Thoracic aorta (tissue), 2 donors: Measurements from ENCODE around the gene SS18L1. TPM values are rescaled to one million over a fixed set of nuclear protein-coding genes. Genes with fewer than 3 reads are reported as not detected.
A peak's percentile ranks its signal among the peaks of the same experiment; 100 is the strongest.

Source experiments
- ATAC-seq: fragments of 150-250 bp; one replicate; pipeline ENCODE4 v1.8.0; 2017; ENCODE audit warnings: low read depth; ENCODE audit not compliant: insufficient number of reproducible peaks, low FRiP score
- DNase-seq: peaks from one replicate; pipeline ENCODE4 v3.0.0-alpha.2; 2020; ENCODE audit warnings: low spot score
- H3K27ac ChIP-seq, 2 donors: fragments of 200-600 bp; sonication (generic); 1 replicate in 1 of 2; 2 replicates in 1 of 2; pipeline ENCODE4 v1.5.1; 2016; ENCODE audit warnings: mild to moderate bottlenecking in 2 of 2, moderate library complexity in 2 of 2
- H3K27me3 ChIP-seq: fragments of 200-600 bp; sonication (generic); replicated peaks from 2 replicates; pipeline ENCODE4 v1.6.0; 2016; ENCODE audit warnings: mild to moderate bottlenecking; ENCODE audit not compliant: insufficient read depth
- H3K36me3 ChIP-seq: fragments of 200-600 bp; sonication (generic); one replicate; pipeline ENCODE4 v1.5.1; 2016
- H3K4me1 ChIP-seq, 2 donors: fragments of 200-600 bp; sonication (generic); 1 replicate in 1 of 2; 2 replicates in 1 of 2; pipeline versions ENCODE4 v1.5.1 to v1.6.0; 2016; ENCODE audit warnings: low read depth in 2 of 2, mild to moderate bottlenecking in 1 of 2; ENCODE audit not compliant: control insufficient read depth in 1 of 2
- H3K4me3 ChIP-seq: fragments of 200-600 bp; sonication (generic); 2 replicates; pipeline ENCODE4 v1.5.1; 2016; ENCODE audit warnings: mild to moderate bottlenecking
- H3K9me3 ChIP-seq: fragments of 200-600 bp; sonication (generic); 2 replicates; pipeline ENCODE4 v1.5.1; 2016
- total RNA-seq, 2 donors: library from RNA; depleted of rRNA; stranded (reverse); fragments of >200 nt; gene quantifications; one replicate each; pipeline versions ENCODE4 v1.1.0 to v1.2.3, GENCODE V29; 2016
- TF ChIP-seq, protein P1 (sequence below): fragments of 200-600 bp; sonication (generic); IDR thresholded peaks from one replicate; pipeline ENCODE4 v1.5.1; 2019; ENCODE audit warnings: antibody characterized with exemption

Gene SS18L1
- total RNA-seq, 2 donors from 2014 or later: 10.7 to 21.7 TPM

DNA sequence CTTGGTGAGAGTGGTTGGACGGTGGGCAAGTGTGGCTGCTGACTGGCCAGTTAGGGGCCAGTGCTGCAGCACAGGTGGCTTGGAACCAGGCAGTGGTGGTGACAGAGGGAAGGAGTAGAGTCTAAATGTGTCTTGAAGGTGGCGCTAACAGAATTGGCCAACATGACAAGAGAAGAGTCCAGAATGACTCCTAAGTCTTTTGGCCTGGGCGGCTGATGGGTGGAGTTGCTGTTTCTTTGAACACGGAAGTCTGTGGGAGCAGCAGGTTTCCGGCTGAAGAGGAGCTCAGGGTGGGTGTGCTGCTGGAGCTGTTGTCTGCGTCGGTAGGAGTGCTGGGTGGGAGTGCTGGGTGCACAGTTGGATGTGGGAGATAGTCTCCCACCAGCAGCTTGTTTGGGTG is 11.1 kb upstream of the SS18L1 start:
- ATAC-seq: no peak
- no peaks in the 10 kb centered on the region for H3K9me3 ChIP-seq
- no peaks in the 10 kb centered on the region for H3K4me1 ChIP-seq
- DNase-seq: no peak
- no peaks in the 10 kb centered on the region for H3K27me3 ChIP-seq
- peaks cover 67% of the 10 kb centered on the region for H3K36me3 ChIP-seq
- TF ChIP-seq, protein P1, sequence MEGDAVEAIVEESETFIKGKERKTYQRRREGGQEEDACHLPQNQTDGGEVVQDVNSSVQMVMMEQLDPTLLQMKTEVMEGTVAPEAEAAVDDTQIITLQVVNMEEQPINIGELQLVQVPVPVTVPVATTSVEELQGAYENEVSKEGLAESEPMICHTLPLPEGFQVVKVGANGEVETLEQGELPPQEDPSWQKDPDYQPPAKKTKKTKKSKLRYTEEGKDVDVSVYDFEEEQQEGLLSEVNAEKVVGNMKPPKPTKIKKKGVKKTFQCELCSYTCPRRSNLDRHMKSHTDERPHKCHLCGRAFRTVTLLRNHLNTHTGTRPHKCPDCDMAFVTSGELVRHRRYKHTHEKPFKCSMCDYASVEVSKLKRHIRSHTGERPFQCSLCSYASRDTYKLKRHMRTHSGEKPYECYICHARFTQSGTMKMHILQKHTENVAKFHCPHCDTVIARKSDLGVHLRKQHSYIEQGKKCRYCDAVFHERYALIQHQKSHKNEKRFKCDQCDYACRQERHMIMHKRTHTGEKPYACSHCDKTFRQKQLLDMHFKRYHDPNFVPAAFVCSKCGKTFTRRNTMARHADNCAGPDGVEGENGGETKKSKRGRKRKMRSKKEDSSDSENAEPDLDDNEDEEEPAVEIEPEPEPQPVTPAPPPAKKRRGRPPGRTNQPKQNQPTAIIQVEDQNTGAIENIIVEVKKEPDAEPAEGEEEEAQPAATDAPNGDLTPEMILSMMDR: no peak
- H3K4me3 ChIP-seq: no peak overlapping the region
- H3K27ac ChIP-seq: peak overlapping the region in 1 of 2 donors; percentile 44

GRCh38 chr20:62133051-62133845 is 10.3 kb upstream of the SS18L1 start:
- H3K9me3 ChIP-seq: no peaks in the 10 kb centered on the region
- DNase-seq (no peak), ATAC-seq (no peak)
- H3K4me3 ChIP-seq: no peak overlapping the region
- H3K4me1 ChIP-seq: no peaks in the 10 kb centered on the region
- peak overlapping the region in 1 of 2 donors; percentile 44 for H3K27ac ChIP-seq
- no peaks in the 10 kb centered on the region for H3K27me3 ChIP-seq
- TF ChIP-seq, protein P1: no peak
- H3K36me3 ChIP-seq: peaks cover 67% of the 10 kb centered on the region

- TF ChIP-seq, protein P1: no peak
- ATAC-seq (no peak), DNase-seq (no peak)
- Histone ChIP-seq H3K36me3 (peaks cover 67% of the 10 kb centered on the region), H3K9me3 (no peaks in the 10 kb centered on the region), H3K4me3 (no peak overlapping the region), H3K4me1 (no peaks in the 10 kb centered on the region), H3K27me3 (no peaks in the 10 kb centered on the region), H3K27ac (no peak overlapping the region)
These were observed 9.7 kb upstream of the SS18L1 start for GRCh38 chr20:62133864-62134263.

GRCh38 chr20:62134735-62135231 is 8.8 kb upstream of the SS18L1 start:
- ATAC-seq (no peak), DNase-seq (no peak)
- no peak overlapping the region for H3K4me3 ChIP-seq
- H3K36me3 ChIP-seq: peaks cover 67% of the 10 kb centered on the region
- TF ChIP-seq, protein P1: no peak
- H3K27me3 ChIP-seq: no peaks in the 10 kb centered on the region
- no peaks in the 10 kb centered on the region for H3K4me1 ChIP-seq
- H3K9me3 ChIP-seq: no peaks in the 10 kb centered on the region
- no peak overlapping the region for H3K27ac ChIP-seq

- ATAC-seq: no peak
- no peak overlapping the region for H3K27ac ChIP-seq
- TF ChIP-seq, protein P1: no peak
- H3K27me3 ChIP-seq: no peaks in the 10 kb centered on the region
- H3K4me3 ChIP-seq: no peak overlapping the region
- H3K4me1 ChIP-seq: peaks cover 1 to 8% of the 10 kb centered on the region in 2 donors
- no peak for DNase-seq
- peaks cover 64% of the 10 kb centered on the region for H3K36me3 ChIP-seq
- H3K9me3 ChIP-seq: no peaks in the 10 kb centered on the region
These were observed 7.8 kb upstream of the SS18L1 start for GRCh38 chr20:62135573-62136266.
